SH-SY5Y (cell line): ENCODE results near the gene OMG.

Experiments
- GATA2 ChIP-seq: IDR thresholded peaks from 2 replicates; pipeline ENCODE4 v1.6.1; 2011; ENCODE audit warnings: mild to moderate bottlenecking, low read depth, low read length
- GATA3 ChIP-seq: IDR thresholded peaks from 2 replicates; pipeline ENCODE4 v1.6.1; 2011; ENCODE audit warnings: low read depth, mild to moderate bottlenecking, low read length, moderate library complexity

DNA sequence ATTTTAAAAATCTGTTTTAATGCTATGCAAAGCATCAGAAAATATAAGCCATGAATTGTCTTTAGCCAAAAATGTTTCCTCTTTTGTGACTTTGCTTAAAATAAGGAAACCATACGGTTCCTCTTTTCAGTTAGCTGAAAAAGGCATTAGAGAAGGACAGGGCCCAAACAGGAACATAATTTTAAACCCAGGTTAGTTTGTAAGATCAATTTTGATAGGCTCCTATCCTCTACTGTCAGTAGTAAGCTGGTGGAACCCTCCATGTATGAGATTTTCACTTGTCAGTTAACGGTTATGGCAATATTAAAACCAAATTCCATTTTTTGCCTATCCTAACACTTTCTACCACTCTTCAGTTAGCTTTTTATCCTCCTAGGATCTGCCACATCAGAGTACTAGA is 12.5 kb upstream of the OMG start:
- TF ChIP-seq GATA2: no peak
- TF ChIP-seq GATA3: no peak
